Stomach (tissue), 9 donors: ENCODE data around the gene POLR3K. TPM values are rescaled to one million over a fixed set of nuclear protein-coding genes. Genes with fewer than 3 reads are reported as not detected.

Experiments used
- DNase-seq, 2 donors: peaks; one replicate each; pipeline versions ENCODE4 v3.0.0 to v3.0.0-alpha.2; 2013 to 2019
- H3K27ac ChIP-seq, 5 donors: fragments of 200-600 bp in 4 of 5; sonication (generic) in 4 of 5; one replicate each; pipeline ENCODE4 v1.5.1; 2013 to 2019; ENCODE audit warnings: mild to moderate bottlenecking in 1 of 5, moderate library complexity in 1 of 5
- H3K27me3 ChIP-seq, 3 donors: fragments of 200-600 bp; sonication (generic); one replicate each; pipeline ENCODE4 v1.5.1; 2017 to 2019; ENCODE audit warnings: mixed run types in 1 of 3
- H3K36me3 ChIP-seq, 4 donors: fragments of 200-600 bp; sonication (generic); 1 replicate in 3 of 4; 2 replicates in 1 of 4; pipeline ENCODE4 v1.5.1; 2016 to 2019
- H3K4me1 ChIP-seq, 4 donors: fragments of 200-600 bp; sonication (generic); one replicate each; pipeline ENCODE4 v1.5.1; 2016 to 2019
- H3K4me3 ChIP-seq, 4 donors: fragments of 200-600 bp; sonication (generic) in 3 of 4; one replicate each; pipeline ENCODE4 v1.5.1; 2016 to 2019; ENCODE audit warnings: mild to moderate bottlenecking in 1 of 4
- H3K9me3 ChIP-seq, 4 donors: fragments of 200-600 bp; sonication (generic); one replicate each; pipeline ENCODE4 v1.5.1; 2016 to 2019
- CTCF ChIP-seq, 7 experiments: fragments of 450-650 bp in 4 of 7; fragments of 200-600 bp in 3 of 7; sonication (generic) in 3 of 7; IDR thresholded peaks; one replicate each; pipeline ENCODE4 v1.5.1; 2016 to 2019; ENCODE audit warnings: antibody characterized with exemption in 7 of 7, control low read depth in 2 of 7, mild to moderate bottlenecking in 1 of 7
- EP300 ChIP-seq: sonication (generic); formaldehyde crosslinking; IDR thresholded peaks from one replicate; pipeline ENCODE4 v1.6.1; 2017; ENCODE audit warnings: antibody characterized with exemption
- POLR2A ChIP-seq, 4 donors: fragments of 450-650 bp; IDR thresholded peaks; one replicate each; pipeline ENCODE4 v1.6.1; 2016; ENCODE audit warnings: antibody characterized with exemption in 4 of 4, control low read depth in 2 of 4, mild to moderate bottlenecking in 1 of 4, moderate library complexity in 1 of 4
- POLR2AphosphoS5 ChIP-seq, 3 donors: sonication (generic); formaldehyde crosslinking; IDR thresholded peaks; one replicate each; pipeline ENCODE4 v1.6.1; 2016; ENCODE audit warnings: antibody characterized with exemption in 3 of 3
- WGBS, 5 donors: extraction: QIAGEN DNeasy Blood & Tissue Kit in 3 of 5; methylation state at CpG; one replicate each; pipeline versions ENCODE4 v1.1.5 to v1.1.7; 2013 to 2018; 5-methylcytosine and 5-hydroxymethylcytosine counted together
- intact Hi-C: fragments of 100-400 bp; cut with DNase I; formaldehyde crosslinking; loops from one replicate; pipeline ENCODE4 v1.15.1; 2023; ENCODE audit warnings: low total_unique reads
- polyA plus RNA-seq, 3 donors: library from polyadenylated mRNA; stranded (reverse); fragments of 200-250 nt; gene quantifications; one replicate each; pipeline ENCODE4 v1.2.3, GENCODE V29; 2013
- total RNA-seq, 5 donors: library from RNA; depleted of rRNA; stranded (reverse); fragments of >200 nt; gene quantifications; one replicate each; pipeline versions ENCODE4 v1.1.0 to v1.2.3, GENCODE V29; 2014 to 2016
- donor health status: healthy with polysubstance abuse.
- donor health status: Bipolar disorder and iron deficiency.
- donor health status: healthy.

Gene POLR3K
- total and polyA plus RNA-seq, 8 donors = 2.2 to 13.3 (median 8.1) TPM; not detected in 2

- peak within 1 kb of the TSS; percentile 57 to 73 (median 68) for H3K4me3 ChIP-seq
- TF ChIP-seq CTCF (IDR thresholded peaks at IDR 0.05) = no peak
- no peak for TF ChIP-seq POLR2A (IDR thresholded peaks at IDR 0.05)
- TF ChIP-seq EP300 = no peak
- no peak for TF ChIP-seq POLR2AphosphoS5 (IDR thresholded peaks at IDR 0.05)
- no peaks in the 10 kb centered on the region for H3K36me3 ChIP-seq
- no peaks in the 10 kb centered on the region for H3K9me3 ChIP-seq
- H3K4me1 ChIP-seq = peaks cover 51 to 86% (median 77%) of the 10 kb centered on the region in 4 donors
- DNase-seq = peak; percentile 69 to 91
- peak within 1 kb of the TSS; percentile 48 to 96 (median 89) for H3K27ac ChIP-seq
- intact Hi-C loops = no loop called here
- H3K27me3 ChIP-seq = peaks cover 0 to 28% (median 0%) of the 10 kb centered on the region in 3 donors
- WGBS, 5 donors = 14 to 32% (median 25%) methylated on average over 37 to 62 of the region's 62 CpGs
Observed at GRCh38 chr16:72561-73548, 19.4 kb upstream of the POLR3K start, which contains the start of gene RHBDF1. Gene RHBDF1 (minus strand): TSS chr16:72631. CDS start chr16:65015, 7,616 bp downstream.

- H3K36me3 ChIP-seq = no peaks in the 10 kb centered on the region
- DNase-seq = peak; percentile 57 to 92
- peaks cover 41 to 85% (median 73%) of the 10 kb centered on the region in 4 donors for H3K4me1 ChIP-seq
- TF ChIP-seq EP300 (no peak), CTCF (IDR thresholded peaks at IDR 0.05) (no peak), POLR2AphosphoS5 (IDR thresholded peaks at IDR 0.05) (peak in 1 of 3 donors; percentile 22)
- H3K4me3 ChIP-seq = peak overlapping the region; percentile 57 to 73 (median 68)
- H3K27me3 ChIP-seq = peaks cover 0 to 28% (median 0%) of the 10 kb centered on the region in 3 donors
- intact Hi-C loops = no loop called here
- WGBS, 5 donors = 4 to 11% (median 7%) methylated on average over 23 to 57 of the region's 57 CpGs
- peak overlapping the region; percentile 48 to 96 (median 89) for H3K27ac ChIP-seq
- no peaks in the 10 kb centered on the region for H3K9me3 ChIP-seq
Observed at GRCh38 chr16:71540-72401, 18.4 kb upstream of the POLR3K start.

GRCh38 chr16:71210-71539 is 17.8 kb upstream of the POLR3K start:
- H3K27ac ChIP-seq = peak overlapping the region in 4 of 5 donors; percentile 85 to 96 (median 90)
- H3K36me3 ChIP-seq = no peaks in the 10 kb centered on the region
- intact Hi-C loops = no loop called here
- no peaks in the 10 kb centered on the region for H3K9me3 ChIP-seq
- no peak for DNase-seq
- 36 to 60% (median 43%) methylated on average over 2 to 5 of the region's 5 CpGs for WGBS, 5 donors
- peaks cover 0 to 28% (median 0%) of the 10 kb centered on the region in 3 donors for H3K27me3 ChIP-seq
- TF ChIP-seq POLR2A (IDR thresholded peaks at IDR 0.05) (no peak), CTCF (IDR thresholded peaks at IDR 0.05) (no peak), EP300 (no peak), POLR2AphosphoS5 (IDR thresholded peaks at IDR 0.05) (no peak)
- H3K4me1 ChIP-seq = peaks cover 35 to 85% (median 73%) of the 10 kb centered on the region in 4 donors
- H3K4me3 ChIP-seq = peak overlapping the region; percentile 57 to 73 (median 68)

- intact Hi-C loops = loop anchor here (2.0 kb wide), 1 partner anchor 28 kb away; no protein-coding TSS in a partner anchor
- peaks cover 0 to 28% (median 0%) of the 10 kb centered on the region in 3 donors for H3K27me3 ChIP-seq
- no peak for TF ChIP-seq POLR2AphosphoS5 (IDR thresholded peaks at IDR 0.05)
- TF ChIP-seq EP300 = no peak
- TF ChIP-seq POLR2A (IDR thresholded peaks at IDR 0.05) = no peak
- TF ChIP-seq CTCF (IDR thresholded peaks at IDR 0.05) = no peak
- H3K4me3 ChIP-seq = no peak overlapping the region
- H3K9me3 ChIP-seq = no peaks in the 10 kb centered on the region
- 47 to 72% (median 65%) methylated on average over 5 to 8 of the region's 8 CpGs for WGBS, 5 donors
- H3K27ac ChIP-seq = peak overlapping the region in 1 of 5 donors; percentile 34
- peaks cover 6 to 9% (median 7%) of the 10 kb centered on the region in 4 donors for H3K36me3 ChIP-seq
- no peak for DNase-seq
- H3K4me1 ChIP-seq = peaks cover 25 to 80% (median 67%) of the 10 kb centered on the region in 4 donors
Observed at GRCh38 chr16:69181-69580, 15.8 kb upstream of the POLR3K start.
